ENCODE measurements around the gene IL3. TPM values are rescaled to one million over a fixed set of nuclear protein-coding genes. Genes with fewer than 3 reads are reported as not detected.

Gene IL3
- total and polyA plus RNA-seq, 9 of the 15 experiments (the other 6 are each of a cell fraction or from before 2014, with no cell fraction given): not detected

DNA sequence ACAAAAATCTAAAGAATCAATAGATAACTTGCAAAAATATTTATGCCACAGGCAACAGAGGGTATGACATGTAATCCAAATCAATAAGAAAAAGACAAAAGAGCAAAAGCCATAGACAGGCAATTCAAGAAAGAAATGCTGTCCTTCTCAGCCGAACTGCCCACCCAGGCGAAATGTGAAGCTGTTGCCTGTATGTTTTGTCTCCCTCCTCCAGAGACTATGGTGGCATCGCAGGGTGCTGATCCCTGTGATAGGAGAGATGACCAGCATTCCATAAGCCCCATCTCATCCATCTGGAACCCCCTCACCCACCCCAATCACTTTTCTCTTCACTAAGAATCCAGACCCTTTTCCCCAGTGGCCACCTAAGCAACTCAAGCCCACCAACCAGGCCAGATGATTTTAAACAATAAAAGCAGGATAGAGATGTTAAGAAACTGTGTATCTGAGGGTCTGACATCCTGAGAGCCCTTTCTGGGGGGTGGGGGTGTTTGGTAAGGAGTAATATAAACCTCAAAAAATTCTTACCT, 43.7 kb upstream of the IL3 start:
- H2AFZ ChIP-seq (ENCODE audit: low read depth, low read length): no peak overlapping the region
- H3K36me3 ChIP-seq (ENCODE audit: control insufficient read depth, insufficient read depth, low read length): no peaks in the 10 kb centered on the region
- no peak overlapping the region for H3K4me3 ChIP-seq
- CTCF ChIA-PET (ENCODE audit: low intra/inter-chr PET ratio): no interaction called here
- H3K4me2 ChIP-seq (ENCODE audit: insufficient read depth, low read length): no peak overlapping the region
- in situ Hi-C loops (cut with MboI) (loop anchor here (25.0 kb wide), 1 partner anchor 579 kb away; no protein-coding TSS in a partner anchor), intact Hi-C loops (cut with micrococcal nuclease) (no loop called here)
- ATAC-seq (no peak), DNase-seq (ENCODE audit: extremely low read depth in 1 of 4, low spot score in 3 of 4) (no peak), FAIRE-seq (no peak)
- no peak overlapping the region for H3K9ac ChIP-seq (ENCODE audit: insufficient read depth in 1 of 2, low read depth in 2 of 2, low read length in 2 of 2)
- no TSS peak for BruUV-seq (replicated peaks)
- H3K27ac ChIP-seq (ENCODE audit: extremely low read depth, low read depth, low read length): no peak overlapping the region
- H3K4me1 ChIP-seq (replicated peaks in 1 of 2; ENCODE audit: control insufficient read depth in 2 of 2, insufficient read depth in 2 of 2, low read length in 2 of 2): peaks cover 4 to 6% of the 10 kb centered on the region in 2 experiments; a peak in 4 of 5 replicates
- POLR2A ChIA-PET: no interaction called here
- WGBS (ENCODE audit: insufficient coverage, low coverage, missing lambda C conversion rate): 0% methylated on average over 3 of the region's 3 CpGs
- peaks cover 18 to 33% of the 10 kb centered on the region in 2 experiments; a peak in 4 of 5 replicates for H3K27me3 ChIP-seq (ENCODE audit: control insufficient read depth in 2 of 2, insufficient read depth in 2 of 2, low read length in 2 of 2)
- H4K20me1 ChIP-seq (replicated peaks; ENCODE audit: control insufficient read depth, insufficient read depth, low read length): 0 out of 2 replicates have a peak, but pooled peaks cover 8% of the 10 kb centered on the region
- H3K79me2 ChIP-seq (ENCODE audit: control insufficient read depth, insufficient read depth, low read length): no peaks in the 10 kb centered on the region
- H3K9me1 ChIP-seq (ENCODE audit: control insufficient read depth, insufficient read depth, low read length): no peaks in the 10 kb centered on the region
- no peaks in the 10 kb centered on the region for H3K9me3 ChIP-seq (replicated peaks; ENCODE audit: control insufficient read depth, insufficient read depth, low read depth, low read length)
- TF ChIP-seq ZMIZ1 (IDR thresholded peaks at IDR 0.05; ENCODE audit: low read depth in 2 of 2, low read length in 2 of 2) (no peak), ZNF384 (IDR thresholded peaks at IDR 0.05; ENCODE audit: low read depth, low read length) (no peak), MTF1 (CRISPR knock-in tag; IDR thresholded peaks at IDR 0.05; ENCODE audit: borderline replicate concordance) (no peak)
- TF ChIP-seq, protein P1, sequence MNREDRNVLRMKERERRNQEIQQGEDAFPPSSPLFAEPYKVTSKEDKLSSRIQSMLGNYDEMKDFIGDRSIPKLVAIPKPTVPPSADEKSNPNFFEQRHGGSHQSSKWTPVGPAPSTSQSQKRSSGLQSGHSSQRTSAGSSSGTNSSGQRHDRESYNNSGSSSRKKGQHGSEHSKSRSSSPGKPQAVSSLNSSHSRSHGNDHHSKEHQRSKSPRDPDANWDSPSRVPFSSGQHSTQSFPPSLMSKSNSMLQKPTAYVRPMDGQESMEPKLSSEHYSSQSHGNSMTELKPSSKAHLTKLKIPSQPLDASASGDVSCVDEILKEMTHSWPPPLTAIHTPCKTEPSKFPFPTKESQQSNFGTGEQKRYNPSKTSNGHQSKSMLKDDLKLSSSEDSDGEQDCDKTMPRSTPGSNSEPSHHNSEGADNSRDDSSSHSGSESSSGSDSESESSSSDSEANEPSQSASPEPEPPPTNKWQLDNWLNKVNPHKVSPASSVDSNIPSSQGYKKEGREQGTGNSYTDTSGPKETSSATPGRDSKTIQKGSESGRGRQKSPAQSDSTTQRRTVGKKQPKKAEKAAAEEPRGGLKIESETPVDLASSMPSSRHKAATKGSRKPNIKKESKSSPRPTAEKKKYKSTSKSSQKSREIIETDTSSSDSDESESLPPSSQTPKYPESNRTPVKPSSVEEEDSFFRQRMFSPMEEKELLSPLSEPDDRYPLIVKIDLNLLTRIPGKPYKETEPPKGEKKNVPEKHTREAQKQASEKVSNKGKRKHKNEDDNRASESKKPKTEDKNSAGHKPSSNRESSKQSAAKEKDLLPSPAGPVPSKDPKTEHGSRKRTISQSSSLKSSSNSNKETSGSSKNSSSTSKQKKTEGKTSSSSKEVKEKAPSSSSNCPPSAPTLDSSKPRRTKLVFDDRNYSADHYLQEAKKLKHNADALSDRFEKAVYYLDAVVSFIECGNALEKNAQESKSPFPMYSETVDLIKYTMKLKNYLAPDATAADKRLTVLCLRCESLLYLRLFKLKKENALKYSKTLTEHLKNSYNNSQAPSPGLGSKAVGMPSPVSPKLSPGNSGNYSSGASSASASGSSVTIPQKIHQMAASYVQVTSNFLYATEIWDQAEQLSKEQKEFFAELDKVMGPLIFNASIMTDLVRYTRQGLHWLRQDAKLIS (CRISPR knock-in tag; IDR thresholded peaks at IDR 0.05): no peak

Measured in K562 (cell line).